DND-41 (cell line): ENCODE measurements around the gene POLR2C.

Experiments
- EZH2 ChIP-seq: IDR thresholded peaks from 3 replicates; pipeline ENCODE4 v1.6.1; 2012; ENCODE audit warnings: borderline replicate concordance, low read depth, mild to moderate bottlenecking, moderate library complexity, low read length, inconsistent platforms; ENCODE audit not compliant: severe bottlenecking
- TF ChIP-seq, protein P1 (sequence below): IDR thresholded peaks from 2 replicates; pipeline ENCODE4 v1.5.1; 2012; ENCODE audit warnings: borderline replicate concordance, low read length, moderate library complexity, mild to moderate bottlenecking; ENCODE audit not compliant: poor library complexity, severe bottlenecking; ENCODE audit errors: extremely low read depth

DNA sequence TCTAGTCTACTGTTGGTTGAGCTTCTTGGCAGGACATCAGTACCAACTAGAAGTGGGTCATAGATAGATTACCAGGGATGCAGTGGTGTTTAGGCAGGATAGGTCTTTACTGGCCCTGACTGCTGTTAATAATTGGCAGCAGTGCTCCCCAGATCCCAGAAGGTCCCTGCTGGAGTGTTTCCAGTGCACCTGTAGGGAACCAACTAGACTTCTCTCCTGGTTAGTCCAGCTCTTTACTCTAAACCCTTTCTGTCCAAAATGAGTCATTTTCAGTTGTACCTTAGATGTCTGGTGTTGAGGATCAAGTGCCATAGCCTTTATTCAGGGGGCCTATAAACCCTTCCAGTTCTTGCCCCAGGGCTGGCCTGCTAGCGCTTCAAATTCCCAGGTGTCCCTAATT lies 8.7 kb downstream of the POLR2C start:
- TF ChIP-seq, protein P1, sequence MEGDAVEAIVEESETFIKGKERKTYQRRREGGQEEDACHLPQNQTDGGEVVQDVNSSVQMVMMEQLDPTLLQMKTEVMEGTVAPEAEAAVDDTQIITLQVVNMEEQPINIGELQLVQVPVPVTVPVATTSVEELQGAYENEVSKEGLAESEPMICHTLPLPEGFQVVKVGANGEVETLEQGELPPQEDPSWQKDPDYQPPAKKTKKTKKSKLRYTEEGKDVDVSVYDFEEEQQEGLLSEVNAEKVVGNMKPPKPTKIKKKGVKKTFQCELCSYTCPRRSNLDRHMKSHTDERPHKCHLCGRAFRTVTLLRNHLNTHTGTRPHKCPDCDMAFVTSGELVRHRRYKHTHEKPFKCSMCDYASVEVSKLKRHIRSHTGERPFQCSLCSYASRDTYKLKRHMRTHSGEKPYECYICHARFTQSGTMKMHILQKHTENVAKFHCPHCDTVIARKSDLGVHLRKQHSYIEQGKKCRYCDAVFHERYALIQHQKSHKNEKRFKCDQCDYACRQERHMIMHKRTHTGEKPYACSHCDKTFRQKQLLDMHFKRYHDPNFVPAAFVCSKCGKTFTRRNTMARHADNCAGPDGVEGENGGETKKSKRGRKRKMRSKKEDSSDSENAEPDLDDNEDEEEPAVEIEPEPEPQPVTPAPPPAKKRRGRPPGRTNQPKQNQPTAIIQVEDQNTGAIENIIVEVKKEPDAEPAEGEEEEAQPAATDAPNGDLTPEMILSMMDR, result no peak
- no peak for TF ChIP-seq EZH2
